IPS DF 6.9 (cell line): ENCODE data around the gene FLNB.

ENCODE experiments used
- DNase-seq: peaks from one replicate; pipeline ENCODE4 v3.0.0-alpha.2; 2013; ENCODE audit warnings: low read depth, low spot score
- H3K27ac ChIP-seq: one replicate; pipeline ENCODE4 v1.5.1; 2013; ENCODE audit warnings: low read length, control low read depth
- H3K27me3 ChIP-seq: 2 replicates; pipeline ENCODE4 v1.6.1; 2013; ENCODE audit warnings: mild to moderate bottlenecking, low read length; ENCODE audit not compliant: control insufficient read depth, insufficient read depth
- H3K36me3 ChIP-seq: 2 replicates; pipeline ENCODE4 v1.6.1; 2013; ENCODE audit warnings: low read length; ENCODE audit not compliant: control insufficient read depth, insufficient read depth
- H3K4me1 ChIP-seq: 2 replicates; pipeline ENCODE4 v1.6.1; 2013; ENCODE audit warnings: low read length; ENCODE audit not compliant: control insufficient read depth, insufficient read depth
- H3K4me3 ChIP-seq: 2 replicates; pipeline ENCODE4 v1.5.1; 2013; ENCODE audit warnings: mild to moderate bottlenecking, low read length
- H3K9me3 ChIP-seq: 2 replicates; pipeline ENCODE4 v1.6.1; 2013; ENCODE audit warnings: low read length, inconsistent platforms; ENCODE audit not compliant: control insufficient read depth, insufficient read depth
- WGBS: extraction: QIAGEN DNeasy Blood & Tissue Kit; methylation state at CpG from one replicate; pipeline ENCODE4 v1.1.7; 2013; ENCODE audit warnings: mixed read lengths, missing lambda C conversion rate; ENCODE audit not compliant: insufficient read length, insufficient coverage; 5-methylcytosine and 5-hydroxymethylcytosine counted together

The FLNB gene

GRCh38 chr3:58184982-58185360 is 176.7 kb downstream of the FLNB start:
- Histone ChIP-seq H3K27me3 (no peaks in the 10 kb centered on the region), H3K36me3 (no peaks in the 10 kb centered on the region), H3K4me3 (no peak overlapping the region), H3K9me3 (no peaks in the 10 kb centered on the region), H3K27ac (no peak overlapping the region), H3K4me1 (no peaks in the 10 kb centered on the region)
- no CpG with 5 or more reads among the region's 7 CpGs for WGBS
- no peak for DNase-seq

- H3K4me1 ChIP-seq = no peaks in the 10 kb centered on the region
- WGBS = no CpG with 5 or more reads among the region's 6 CpGs
- DNase-seq = no peak
Observed at GRCh38 chr3:58188173-58188564, 179.9 kb downstream of the FLNB start.

GRCh38 chr3:58188921-58189451 is 180.8 kb downstream of the FLNB start:
- H3K27me3 ChIP-seq = no peaks in the 10 kb centered on the region
- no peaks in the 10 kb centered on the region for H3K4me1 ChIP-seq
- H3K4me3 ChIP-seq = no peak overlapping the region
- H3K9me3 ChIP-seq = no peaks in the 10 kb centered on the region
- H3K27ac ChIP-seq = no peak overlapping the region
- WGBS = no CpG with 5 or more reads among the region's 10 CpGs
- H3K36me3 ChIP-seq = no peaks in the 10 kb centered on the region
- DNase-seq = no peak

More at GRCh38 chr3:58188173-58188564, 179.9 kb downstream of the FLNB start:
- H3K9me3 ChIP-seq = no peaks in the 10 kb centered on the region
- no peak overlapping the region for H3K27ac ChIP-seq
- no peaks in the 10 kb centered on the region for H3K27me3 ChIP-seq
- H3K36me3 ChIP-seq = no peaks in the 10 kb centered on the region
- H3K4me3 ChIP-seq = no peak overlapping the region

- Histone ChIP-seq H3K36me3 (no peaks in the 10 kb centered on the region), H3K27ac (no peak overlapping the region), H3K9me3 (no peaks in the 10 kb centered on the region), H3K27me3 (no peaks in the 10 kb centered on the region), H3K4me1 (no peaks in the 10 kb centered on the region), H3K4me3 (no peak overlapping the region)
- DNase-seq = no peak
- no CpG with 5 or more reads among the region's 5 CpGs for WGBS
Observed at GRCh38 chr3:58189691-58190090, 181.5 kb downstream of the FLNB start.

- Histone ChIP-seq H3K4me1 (no peaks in the 10 kb centered on the region), H3K36me3 (no peaks in the 10 kb centered on the region), H3K27me3 (no peaks in the 10 kb centered on the region), H3K27ac (no peak overlapping the region), H3K4me3 (no peak overlapping the region), H3K9me3 (no peaks in the 10 kb centered on the region)
- no CpG with 5 or more reads among the region's 4 CpGs for WGBS
- DNase-seq = no peak
Observed at GRCh38 chr3:58190291-58190690, 182.1 kb downstream of the FLNB start.

- H3K27ac ChIP-seq = no peak overlapping the region
- H3K27me3 ChIP-seq = no peaks in the 10 kb centered on the region
- H3K4me1 ChIP-seq = no peaks in the 10 kb centered on the region
- H3K4me3 ChIP-seq = no peak overlapping the region
- H3K9me3 ChIP-seq = no peaks in the 10 kb centered on the region
- no CpG with 5 or more reads among the region's 4 CpGs for WGBS
- H3K36me3 ChIP-seq = no peaks in the 10 kb centered on the region
- DNase-seq = no peak
Observed at GRCh38 chr3:58190882-58191281, 182.7 kb downstream of the FLNB start.

GRCh38 chr3:58191361-58191991 is 183.3 kb downstream of the FLNB start:
- Histone ChIP-seq H3K9me3 (no peaks in the 10 kb centered on the region), H3K36me3 (no peaks in the 10 kb centered on the region), H3K4me3 (no peak overlapping the region), H3K27ac (no peak overlapping the region), H3K4me1 (no peaks in the 10 kb centered on the region), H3K27me3 (no peaks in the 10 kb centered on the region)
- DNase-seq = no peak
- no CpG with 5 or more reads among the region's 10 CpGs for WGBS

GRCh38 chr3:58192069-58192468 is 183.8 kb downstream of the FLNB start:
- no CpG with 5 or more reads among the region's 5 CpGs for WGBS
- Histone ChIP-seq H3K4me1 (no peaks in the 10 kb centered on the region), H3K27ac (no peak overlapping the region), H3K27me3 (no peaks in the 10 kb centered on the region), H3K4me3 (no peak overlapping the region), H3K36me3 (no peaks in the 10 kb centered on the region), H3K9me3 (no peaks in the 10 kb centered on the region)
- DNase-seq = no peak

GRCh38 chr3:58193682-58194407 is 185.6 kb downstream of the FLNB start:
- WGBS = no CpG with 5 or more reads among the region's 12 CpGs

GRCh38 chr3:58197588-58197987 is 189.4 kb downstream of the FLNB start:
- Histone ChIP-seq H3K27ac (no peak overlapping the region), H3K4me1 (no peaks in the 10 kb centered on the region), H3K36me3 (no peaks in the 10 kb centered on the region), H3K27me3 (no peaks in the 10 kb centered on the region), H3K4me3 (no peak overlapping the region), H3K9me3 (no peaks in the 10 kb centered on the region)
- no peak for DNase-seq
- no CpG with 5 or more reads among the region's 10 CpGs for WGBS

More at GRCh38 chr3:58193682-58194407, 185.6 kb downstream of the FLNB start:
- H3K27ac ChIP-seq = no peak overlapping the region
- H3K36me3 ChIP-seq = no peaks in the 10 kb centered on the region
- DNase-seq = no peak
- H3K4me3 ChIP-seq = no peak overlapping the region
- H3K27me3 ChIP-seq = no peaks in the 10 kb centered on the region
- H3K9me3 ChIP-seq = no peaks in the 10 kb centered on the region
- H3K4me1 ChIP-seq = no peaks in the 10 kb centered on the region
